Measurements from ENCODE around the gene JAKMIP2.

Gene JAKMIP2

DNA sequence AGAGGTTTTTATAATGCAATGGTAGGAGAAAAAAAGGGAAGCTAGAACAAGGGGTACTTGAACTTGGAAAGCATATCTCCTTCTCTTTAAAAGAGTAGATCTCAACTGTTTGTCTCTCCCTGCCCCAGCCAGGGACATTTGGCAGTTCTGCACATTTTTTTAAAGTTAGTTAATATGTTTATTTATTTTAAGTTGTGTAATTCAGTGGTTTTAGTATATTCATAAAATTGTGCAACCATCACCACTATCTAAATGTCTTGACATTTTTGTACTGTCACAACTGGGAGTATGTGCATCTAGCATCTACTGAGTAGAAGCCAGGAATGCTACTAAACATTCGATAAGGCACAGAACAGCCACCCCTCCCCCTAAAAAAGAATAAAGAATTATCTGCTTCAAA is 169.2 kb downstream of the JAKMIP2 start:
- no peak for TF ChIP-seq EZH2phosphoT487 (IDR thresholded peaks at IDR 0.05; ENCODE audit: borderline replicate concordance)
- TF ChIP-seq, protein P1, sequence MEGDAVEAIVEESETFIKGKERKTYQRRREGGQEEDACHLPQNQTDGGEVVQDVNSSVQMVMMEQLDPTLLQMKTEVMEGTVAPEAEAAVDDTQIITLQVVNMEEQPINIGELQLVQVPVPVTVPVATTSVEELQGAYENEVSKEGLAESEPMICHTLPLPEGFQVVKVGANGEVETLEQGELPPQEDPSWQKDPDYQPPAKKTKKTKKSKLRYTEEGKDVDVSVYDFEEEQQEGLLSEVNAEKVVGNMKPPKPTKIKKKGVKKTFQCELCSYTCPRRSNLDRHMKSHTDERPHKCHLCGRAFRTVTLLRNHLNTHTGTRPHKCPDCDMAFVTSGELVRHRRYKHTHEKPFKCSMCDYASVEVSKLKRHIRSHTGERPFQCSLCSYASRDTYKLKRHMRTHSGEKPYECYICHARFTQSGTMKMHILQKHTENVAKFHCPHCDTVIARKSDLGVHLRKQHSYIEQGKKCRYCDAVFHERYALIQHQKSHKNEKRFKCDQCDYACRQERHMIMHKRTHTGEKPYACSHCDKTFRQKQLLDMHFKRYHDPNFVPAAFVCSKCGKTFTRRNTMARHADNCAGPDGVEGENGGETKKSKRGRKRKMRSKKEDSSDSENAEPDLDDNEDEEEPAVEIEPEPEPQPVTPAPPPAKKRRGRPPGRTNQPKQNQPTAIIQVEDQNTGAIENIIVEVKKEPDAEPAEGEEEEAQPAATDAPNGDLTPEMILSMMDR (conservative IDR thresholded peaks at IDR 0.05; ENCODE audit: low read length), result no peak
- Histone ChIP-seq H3K4me3 (ENCODE audit: low read length, poor library complexity, severe bottlenecking) (no peak overlapping the region), H3K27me3 (ENCODE audit: insufficient read depth, low read length, poor library complexity, severe bottlenecking) (no peaks in the 10 kb centered on the region), H4K20me1 (ENCODE audit: insufficient read depth, low read length, poor library complexity, severe bottlenecking) (no peaks in the 10 kb centered on the region), H3K9me2 (replicated peaks; ENCODE audit: low read depth, low read length) (no peaks in the 10 kb centered on the region), H3F3A (ENCODE audit: low read depth) (no peaks in the 10 kb centered on the region), H3K79me2 (ENCODE audit: insufficient read depth, low read length) (no peaks in the 10 kb centered on the region), H3K36me3 (ENCODE audit: insufficient read depth, low read length) (peaks cover 10% of the 10 kb centered on the region; the same call in 1 of the 2 replicates), H3K4me2 (ENCODE audit: low read depth, low read length, poor library complexity, severe bottlenecking) (no peak overlapping the region), H2AFZ (ENCODE audit: low read length) (no peak overlapping the region), H3K9ac (ENCODE audit: low read depth, low read length, poor library complexity, severe bottlenecking) (no peak overlapping the region), H3K9me3 (ENCODE audit: insufficient read depth, low read depth, low read length) (no peaks in the 10 kb centered on the region), H3K4me1 (ENCODE audit: insufficient read depth, low read length, poor library complexity, severe bottlenecking) (no peaks in the 10 kb centered on the region)

DNA sequence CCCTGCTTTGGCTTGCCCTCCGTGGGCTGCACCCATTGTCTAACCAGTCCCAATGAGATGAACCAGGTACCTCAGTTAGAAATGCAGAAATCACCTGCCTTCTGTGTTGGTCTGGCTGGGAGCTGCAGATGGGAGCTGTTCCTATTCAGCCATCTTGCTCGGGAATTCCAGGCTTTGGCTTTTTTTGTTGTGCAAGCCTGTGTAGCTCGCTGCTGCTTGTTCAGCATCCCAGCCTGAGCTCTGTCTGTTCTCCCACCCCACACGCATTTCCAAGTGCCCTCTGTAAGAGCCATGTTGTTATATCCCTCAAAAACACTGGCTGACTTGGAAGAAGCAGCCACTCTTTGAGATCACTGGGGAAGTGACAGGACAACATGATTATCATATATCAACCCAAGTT is 171.0 kb downstream of the JAKMIP2 start:
- H3K27me3 ChIP-seq (ENCODE audit: insufficient read depth, low read length, poor library complexity, severe bottlenecking), result no peaks in the 10 kb centered on the region
- no peaks in the 10 kb centered on the region for H3F3A ChIP-seq (ENCODE audit: low read depth)
- no peaks in the 10 kb centered on the region for H3K9me3 ChIP-seq (ENCODE audit: insufficient read depth, low read depth, low read length)
- no peaks in the 10 kb centered on the region for H3K79me2 ChIP-seq (ENCODE audit: insufficient read depth, low read length)
- H3K4me3 ChIP-seq (ENCODE audit: low read length, poor library complexity, severe bottlenecking), result no peak overlapping the region
- no peaks in the 10 kb centered on the region for H3K9me2 ChIP-seq (replicated peaks; ENCODE audit: low read depth, low read length)
- H4K20me1 ChIP-seq (ENCODE audit: insufficient read depth, low read length, poor library complexity, severe bottlenecking), result no peaks in the 10 kb centered on the region
- H3K4me1 ChIP-seq (ENCODE audit: insufficient read depth, low read length, poor library complexity, severe bottlenecking), result no peaks in the 10 kb centered on the region
- peaks cover under 1% of the 10 kb centered on the region; the same call in 1 of the 2 replicates for H3K36me3 ChIP-seq (ENCODE audit: insufficient read depth, low read length)
- H3K4me2 ChIP-seq (ENCODE audit: low read depth, low read length, poor library complexity, severe bottlenecking), result no peak overlapping the region
- no peak overlapping the region for H2AFZ ChIP-seq (ENCODE audit: low read length)
- TF ChIP-seq, protein P1 (conservative IDR thresholded peaks at IDR 0.05; ENCODE audit: low read length), result no peak
- no peak for TF ChIP-seq EZH2phosphoT487 (IDR thresholded peaks at IDR 0.05; ENCODE audit: borderline replicate concordance)
- H3K9ac ChIP-seq (ENCODE audit: low read depth, low read length, poor library complexity, severe bottlenecking), result no peak overlapping the region

DNA sequence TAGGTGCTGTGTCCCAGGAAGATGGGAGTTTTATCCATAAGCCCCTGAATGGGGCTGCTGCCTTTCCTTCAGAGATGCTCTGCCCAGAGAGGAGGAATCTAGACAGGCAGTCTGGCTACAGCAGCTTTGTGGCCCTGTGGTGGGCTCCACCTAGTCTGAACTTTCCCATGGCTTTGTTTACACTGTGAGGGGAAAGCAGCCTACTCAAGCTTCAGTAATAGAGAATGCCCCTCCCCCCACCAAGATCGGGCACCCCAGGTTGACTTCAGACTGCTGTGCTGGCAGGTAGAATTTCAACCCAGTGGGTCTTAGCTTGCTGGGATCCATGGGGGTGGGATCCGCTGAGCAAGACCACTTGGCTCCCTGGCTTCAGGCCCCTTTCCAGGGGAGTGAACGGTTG is 171.7 kb downstream of the JAKMIP2 start:
- H3K9me2 ChIP-seq (replicated peaks; ENCODE audit: low read depth, low read length), result no peaks in the 10 kb centered on the region
- no peaks in the 10 kb centered on the region for H3K27me3 ChIP-seq (ENCODE audit: insufficient read depth, low read length, poor library complexity, severe bottlenecking)
- H3F3A ChIP-seq (ENCODE audit: low read depth), result no peaks in the 10 kb centered on the region
- H3K9ac ChIP-seq (ENCODE audit: low read depth, low read length, poor library complexity, severe bottlenecking), result no peak overlapping the region
- no peak overlapping the region for H3K4me3 ChIP-seq (ENCODE audit: low read length, poor library complexity, severe bottlenecking)
- H3K79me2 ChIP-seq (ENCODE audit: insufficient read depth, low read length), result no peaks in the 10 kb centered on the region
- H3K36me3 ChIP-seq (ENCODE audit: insufficient read depth, low read length), result no peaks in the 10 kb centered on the region; the same call in 1 of the 2 replicates
- no peak overlapping the region for H3K4me2 ChIP-seq (ENCODE audit: low read depth, low read length, poor library complexity, severe bottlenecking)
- H3K4me1 ChIP-seq (ENCODE audit: insufficient read depth, low read length, poor library complexity, severe bottlenecking), result no peaks in the 10 kb centered on the region
- no peak overlapping the region for H2AFZ ChIP-seq (ENCODE audit: low read length)
- H3K9me3 ChIP-seq (ENCODE audit: insufficient read depth, low read depth, low read length), result no peaks in the 10 kb centered on the region
- TF ChIP-seq, protein P1 (conservative IDR thresholded peaks at IDR 0.05; ENCODE audit: low read length), result no peak
- TF ChIP-seq EZH2phosphoT487 (IDR thresholded peaks at IDR 0.05; ENCODE audit: borderline replicate concordance), result no peak
- H4K20me1 ChIP-seq (ENCODE audit: insufficient read depth, low read length, poor library complexity, severe bottlenecking), result no peaks in the 10 kb centered on the region
